Stimulated activated CD8-positive, alpha-beta memory T cell treated with anti-CD3 and anti-CD28 coated beads, Interleukin-15, amount 100 ng/mL, for 24 hours (primary cell): Measurements from ENCODE around the gene FSTL5.
"Not testable (repeated sequence)": the region's sequence is repeated elsewhere in the genome, so short reads cannot be mapped to it uniquely, and the experiment has no call there.

Experiments used
- DNase-seq: peaks from one replicate; pipeline ENCODE4 v3.0.0-alpha.2; 2020; ENCODE audit warnings: low read depth

Gene FSTL5

DNA sequence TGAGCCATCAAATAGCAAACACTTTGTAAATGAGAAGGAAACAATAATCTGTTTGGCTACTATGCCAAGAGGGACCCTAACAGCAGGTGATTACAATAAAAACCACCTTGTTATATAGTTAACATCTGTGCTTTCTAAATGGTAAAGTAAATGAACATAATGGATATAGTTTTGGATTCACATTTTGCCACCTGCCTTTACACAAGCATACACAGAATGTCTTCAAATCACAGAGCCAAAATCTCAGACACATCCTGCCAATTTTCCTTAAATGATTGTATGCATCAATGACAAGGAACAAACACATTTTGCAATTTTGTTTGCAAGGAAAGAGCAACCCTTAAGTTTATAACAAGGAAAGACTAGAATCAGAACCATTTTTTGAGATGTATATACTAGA is 334.2 kb downstream of the FSTL5 start:
- DNase-seq, result no peak

DNA sequence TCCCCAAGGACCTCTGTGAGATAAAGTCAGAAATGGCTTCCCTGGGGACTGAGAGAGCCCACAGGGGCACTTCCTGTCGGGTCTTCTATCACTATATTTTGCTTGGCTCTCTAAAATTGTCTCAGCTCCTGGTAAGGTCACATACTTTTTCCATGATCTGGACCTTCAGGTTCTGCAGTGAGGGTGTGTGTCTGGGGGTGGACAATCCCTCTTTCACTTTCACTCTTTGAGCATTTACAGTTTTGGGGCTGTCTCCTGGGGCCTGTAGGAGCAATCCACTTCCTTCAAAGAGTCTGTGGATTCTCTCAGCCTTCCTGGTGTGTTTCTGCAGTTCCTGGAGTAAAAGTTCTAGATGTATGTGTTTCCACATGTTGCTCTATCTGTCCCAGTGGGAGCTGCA is 335.7 kb downstream of the FSTL5 start:
- no peak for DNase-seq

DNA sequence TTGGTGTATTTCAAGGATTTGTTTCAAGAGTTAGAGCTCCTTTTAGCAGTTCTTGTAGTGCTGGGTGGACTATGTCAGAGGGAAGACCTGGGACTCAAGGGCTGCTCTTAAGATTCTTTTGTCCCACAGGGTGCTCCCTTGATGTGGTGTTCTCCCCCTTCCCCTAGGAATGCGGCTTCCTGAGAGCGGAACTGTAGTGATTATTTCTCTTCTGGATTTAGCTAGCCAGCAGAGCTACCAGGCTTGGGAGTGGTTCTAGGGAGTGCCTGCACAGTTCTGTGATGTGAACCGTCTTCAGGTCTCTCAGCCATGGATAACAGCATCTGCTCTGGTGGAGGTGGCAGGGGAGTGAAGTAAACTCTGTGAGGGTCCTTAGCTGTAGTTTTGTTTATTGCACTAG is 336.8 kb downstream of the FSTL5 start:
- DNase-seq, result no peak

DNA sequence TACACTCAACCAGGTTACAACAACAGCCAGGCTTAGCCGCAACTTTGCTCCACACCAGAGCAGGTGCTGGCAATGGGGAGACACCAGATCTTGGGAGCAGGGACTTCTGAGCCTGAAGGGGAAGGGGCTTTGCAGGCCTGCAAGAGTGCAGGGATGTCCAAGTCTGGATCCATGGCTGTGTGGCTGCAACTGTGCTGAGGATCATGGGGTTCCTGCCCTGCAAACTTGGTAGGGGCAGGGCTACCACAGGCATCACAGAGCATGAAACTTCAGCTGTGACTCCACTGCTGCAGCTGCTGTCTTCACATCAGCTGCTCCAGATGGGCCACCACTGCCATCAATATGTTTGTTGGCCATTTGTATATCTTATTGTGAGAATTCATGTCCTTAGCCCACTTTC is 340.4 kb downstream of the FSTL5 start:
- DNase-seq, result no peak

DNA sequence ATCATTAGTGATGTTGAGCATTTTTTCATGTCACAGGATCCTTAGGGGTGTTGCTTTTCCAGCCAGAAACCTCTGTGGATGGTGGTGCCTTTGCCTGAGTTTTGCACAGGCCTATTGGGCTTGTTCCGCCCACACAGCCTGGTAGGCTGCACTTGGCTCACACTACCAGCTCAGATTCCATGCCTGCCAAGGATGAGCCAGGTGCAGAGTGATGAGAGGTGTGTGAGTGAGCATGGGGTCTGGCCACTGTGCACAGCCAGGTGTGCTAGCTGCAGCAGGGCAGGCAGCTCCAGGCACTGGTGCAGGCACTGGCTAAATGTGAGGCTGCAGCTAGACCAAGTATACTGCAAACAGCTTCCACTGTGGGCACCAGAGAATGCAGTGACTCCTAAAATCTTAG is 341.6 kb downstream of the FSTL5 start:
- DNase-seq, result no peak

DNA sequence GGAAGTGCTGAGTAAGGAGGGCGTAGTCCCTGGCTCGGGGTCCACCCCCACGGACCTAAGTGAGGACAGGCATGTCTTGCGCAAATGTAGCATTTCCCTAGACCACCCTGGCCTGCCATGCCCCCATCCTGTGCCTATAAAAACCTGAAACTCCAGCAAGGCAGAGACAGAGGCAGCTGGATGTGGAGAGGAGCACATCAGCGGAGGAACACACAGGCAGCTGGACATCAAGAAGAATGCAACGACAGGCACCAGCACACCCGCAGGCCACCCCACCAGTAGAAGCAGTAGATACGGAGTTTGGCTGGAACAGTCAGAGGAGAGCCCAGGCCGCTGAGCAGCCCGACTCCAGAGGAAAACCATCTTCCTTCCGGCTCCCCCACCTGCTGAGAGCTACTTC is 345.9 kb downstream of the FSTL5 start:
- no peak for DNase-seq

DNA sequence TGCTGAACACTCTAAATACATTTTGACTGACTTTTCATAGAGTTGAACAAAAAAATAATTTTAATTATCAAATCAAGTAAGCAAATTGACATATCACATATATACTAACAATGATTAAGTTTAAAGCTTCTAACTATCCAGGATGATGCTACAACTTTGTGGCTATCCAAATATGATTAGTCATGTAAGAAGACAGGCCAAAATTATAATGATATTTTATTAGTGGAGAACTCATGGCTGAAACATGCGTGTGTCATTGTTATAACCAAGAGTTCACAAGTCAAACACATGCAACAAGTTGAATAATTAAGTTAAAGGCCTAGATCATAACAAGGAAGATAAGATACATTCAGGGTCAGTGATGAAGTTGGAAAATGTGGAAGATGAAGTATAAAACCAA is 346.8 kb downstream of the FSTL5 start:
- no peak for DNase-seq

DNA sequence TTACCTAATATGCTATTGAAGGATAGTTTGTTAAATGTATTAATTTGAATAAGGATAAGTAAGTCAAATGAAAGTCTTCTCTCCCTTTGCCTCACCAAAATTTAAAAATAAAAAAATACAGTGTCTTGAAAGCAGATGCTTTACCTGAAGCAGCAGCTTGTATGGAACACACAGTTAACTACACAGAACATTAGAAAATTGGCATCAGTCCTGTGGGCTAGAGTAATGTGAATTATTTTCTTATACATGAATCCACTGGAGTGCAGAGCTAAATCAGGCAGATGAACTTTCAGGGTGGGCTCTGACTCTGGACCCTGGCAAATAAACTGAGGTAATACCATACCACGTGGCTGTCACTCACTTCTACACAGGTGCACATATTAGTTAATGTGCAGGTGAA is 348.0 kb downstream of the FSTL5 start:
- no peak for DNase-seq

DNA sequence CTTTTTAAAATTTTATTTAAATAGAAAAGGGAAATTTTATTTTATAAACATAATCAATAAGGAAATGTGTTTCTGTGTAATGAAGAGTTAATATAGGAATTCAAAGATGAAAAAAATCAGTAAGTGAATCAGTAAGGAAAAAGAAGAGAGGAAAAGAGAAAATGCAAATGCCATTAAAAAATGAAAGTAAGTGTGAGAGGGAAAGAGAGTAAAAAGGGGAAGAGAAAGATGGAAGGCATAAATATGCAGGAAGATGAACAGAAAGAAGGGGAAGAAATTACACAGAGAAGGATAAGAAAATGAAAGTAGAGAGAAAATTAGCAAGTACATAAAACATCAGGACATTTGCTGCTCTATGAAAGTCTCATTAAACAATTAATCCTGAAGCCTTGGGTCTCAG is 349.9 kb downstream of the FSTL5 start:
- no peak for DNase-seq

DNA sequence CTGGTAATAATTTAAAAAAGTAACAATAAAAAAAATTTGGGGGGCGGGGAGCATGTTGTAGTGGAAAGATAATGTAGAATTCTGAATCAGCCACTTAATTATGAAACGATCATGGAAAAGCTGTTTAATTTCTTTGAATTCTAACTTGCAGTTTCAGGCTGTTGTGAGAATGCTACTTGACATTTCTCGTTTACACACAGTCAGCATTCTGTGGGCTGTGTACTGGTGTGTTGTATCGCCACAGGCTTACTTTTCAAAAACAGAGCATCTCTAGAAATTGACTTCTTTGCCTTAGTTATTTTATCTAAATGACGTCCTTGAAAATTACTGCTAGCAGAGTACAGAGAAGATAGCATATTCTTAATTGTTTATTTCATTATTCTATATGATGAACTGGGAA is 350.4 kb downstream of the FSTL5 start:
- no peak for DNase-seq

DNA sequence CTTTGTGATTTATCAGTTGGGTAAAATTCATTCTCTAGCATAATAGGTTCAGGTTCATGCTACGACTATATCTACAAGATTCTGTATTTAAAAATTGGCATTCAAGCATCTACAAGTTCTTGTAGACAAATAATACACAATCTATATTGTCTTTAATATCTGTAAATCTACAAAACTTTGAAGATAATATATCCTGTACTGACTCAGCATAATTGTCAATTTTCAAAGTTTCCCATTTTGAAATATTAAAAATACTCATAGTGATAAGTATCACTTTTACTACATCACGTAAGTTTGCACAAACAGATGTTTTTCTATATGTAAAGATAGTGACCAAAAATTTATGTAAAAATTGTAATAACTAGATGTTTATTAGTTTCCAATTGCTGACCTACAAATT is 360.6 kb downstream of the FSTL5 start:
- no peak for DNase-seq

DNA sequence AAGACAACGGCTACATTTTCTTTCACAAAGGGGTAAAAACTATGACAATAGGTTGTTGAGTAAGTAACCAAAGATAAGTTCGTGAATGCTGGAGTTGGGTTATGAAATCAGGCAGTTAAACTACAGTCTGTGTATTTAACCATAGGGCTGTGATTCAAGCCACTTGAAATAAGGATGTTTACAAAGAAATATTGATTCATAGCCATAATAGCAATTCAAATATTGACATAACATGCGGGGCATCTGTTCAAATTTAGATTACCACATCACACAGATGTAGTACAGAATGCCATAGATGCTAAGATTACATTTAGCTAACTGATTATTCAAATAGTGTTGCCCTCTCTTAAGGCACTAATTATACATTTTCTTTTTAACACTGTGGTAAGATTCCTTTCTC is 364.1 kb downstream of the FSTL5 start:
- no peak for DNase-seq

DNA sequence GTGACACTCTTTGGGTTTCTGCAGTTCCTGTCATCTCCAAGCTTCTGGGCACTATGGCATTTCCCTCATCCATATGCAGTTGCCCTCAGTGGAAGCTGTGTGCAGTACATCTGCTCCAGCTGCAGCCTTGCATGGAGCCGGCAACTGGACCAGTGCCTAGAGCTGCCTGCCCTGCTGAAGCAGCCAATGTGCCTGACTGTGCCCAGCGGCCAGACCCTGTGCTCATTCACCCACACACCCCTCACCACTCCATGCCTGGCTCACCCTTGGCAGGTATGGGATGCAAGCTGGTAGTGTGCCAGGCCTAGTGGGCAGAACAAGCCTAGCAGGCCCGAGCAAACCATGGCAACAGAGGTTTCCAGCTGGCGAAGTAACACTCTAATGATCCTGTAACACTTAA is 370.8 kb downstream of the FSTL5 start:
- no peak for DNase-seq

DNA sequence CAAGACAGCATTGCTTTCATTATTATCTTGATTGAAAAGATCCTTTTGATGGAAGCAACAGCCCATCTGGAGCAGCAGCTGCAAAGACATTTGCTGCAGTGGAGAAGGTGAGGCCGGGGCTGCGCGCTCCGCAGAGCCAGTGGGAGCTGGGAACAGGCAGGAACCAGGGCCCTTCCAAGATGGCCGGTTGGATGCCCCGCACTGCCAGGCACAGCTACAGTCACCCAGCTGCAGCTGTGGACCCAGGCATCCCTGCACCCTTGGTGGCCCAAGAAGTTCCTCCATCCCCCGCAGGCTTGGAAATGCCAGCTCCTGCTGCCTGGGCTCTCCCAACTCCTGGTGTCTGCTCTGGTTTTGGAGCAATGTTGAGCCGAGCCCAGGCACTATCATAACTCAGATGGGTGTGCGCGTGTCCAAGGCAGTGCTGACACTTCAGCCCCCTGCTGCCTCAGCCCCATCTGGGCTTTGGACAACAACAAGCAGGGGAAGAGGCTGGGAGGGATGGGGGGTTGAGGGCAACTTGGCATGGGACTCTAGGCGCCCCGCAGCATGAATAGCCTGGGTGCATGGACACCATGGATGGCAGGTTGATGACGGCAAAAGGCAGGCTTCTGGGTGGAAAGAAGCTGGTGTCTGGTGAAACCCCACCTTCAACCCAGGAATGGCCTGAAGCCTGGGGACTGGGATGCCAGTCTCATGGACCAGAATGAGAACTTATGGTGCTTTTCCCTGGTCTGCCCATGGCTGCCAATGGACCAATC is 371.8 kb downstream of the FSTL5 start:
- no peak for DNase-seq

DNA sequence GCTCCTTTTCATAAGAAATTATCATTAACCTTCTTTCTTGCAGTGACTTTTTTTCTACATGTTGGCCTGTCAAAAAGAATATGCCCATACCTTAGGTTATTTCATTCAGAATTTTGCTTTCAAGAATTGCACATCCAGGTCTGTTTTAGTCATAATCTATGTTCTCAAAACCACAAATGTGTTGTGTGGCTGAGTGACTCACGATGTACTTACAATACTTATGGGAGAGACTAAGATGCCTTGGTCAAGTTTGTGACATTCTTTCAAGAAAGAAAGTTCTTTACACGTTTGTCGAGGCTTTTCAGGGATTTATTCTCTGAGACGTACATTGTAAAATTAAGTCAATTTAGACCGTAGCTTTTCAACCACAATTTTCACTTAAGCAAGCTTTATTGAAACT is 396.7 kb downstream of the FSTL5 start:
- no peak for DNase-seq

DNA sequence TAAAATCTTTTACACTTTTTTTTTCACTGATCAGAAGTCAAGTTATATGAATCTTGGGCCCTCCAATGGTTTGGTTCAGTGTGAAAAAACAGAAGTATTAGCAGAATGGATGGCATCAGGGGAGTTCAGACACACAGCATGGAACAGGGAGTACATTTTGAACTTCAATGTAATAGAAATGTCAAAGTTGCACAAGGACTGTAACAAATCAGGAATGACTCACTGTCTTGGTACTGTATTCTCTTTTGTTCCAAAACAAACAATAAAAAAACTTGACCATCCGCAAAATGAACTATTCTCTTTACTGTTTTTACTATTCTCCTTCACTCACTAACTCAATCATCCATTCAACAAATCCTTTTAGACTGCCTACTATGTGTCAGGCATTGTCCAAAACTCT is 401.0 kb downstream of the FSTL5 start:
- DNase-seq, result no peak

DNA sequence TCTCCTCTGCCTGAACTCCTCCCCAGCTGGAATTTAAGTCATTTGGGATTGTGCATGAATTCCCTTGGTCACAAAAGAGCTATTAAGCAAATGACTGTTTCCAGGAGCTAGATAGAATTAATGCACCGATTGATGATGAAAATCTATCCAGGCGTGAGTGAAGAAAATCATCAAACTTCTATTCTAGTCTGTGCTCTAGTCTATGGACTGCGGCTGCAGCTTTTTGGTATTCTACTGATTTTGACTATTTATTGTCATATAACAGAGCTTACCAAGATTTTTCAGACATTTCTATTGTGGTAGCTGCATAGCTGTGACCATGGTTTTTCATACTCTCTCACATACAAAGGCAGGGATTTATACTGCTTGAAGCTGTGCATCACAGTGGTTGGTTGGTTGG is 403.8 kb downstream of the FSTL5 start:
- DNase-seq, result no peak

DNA sequence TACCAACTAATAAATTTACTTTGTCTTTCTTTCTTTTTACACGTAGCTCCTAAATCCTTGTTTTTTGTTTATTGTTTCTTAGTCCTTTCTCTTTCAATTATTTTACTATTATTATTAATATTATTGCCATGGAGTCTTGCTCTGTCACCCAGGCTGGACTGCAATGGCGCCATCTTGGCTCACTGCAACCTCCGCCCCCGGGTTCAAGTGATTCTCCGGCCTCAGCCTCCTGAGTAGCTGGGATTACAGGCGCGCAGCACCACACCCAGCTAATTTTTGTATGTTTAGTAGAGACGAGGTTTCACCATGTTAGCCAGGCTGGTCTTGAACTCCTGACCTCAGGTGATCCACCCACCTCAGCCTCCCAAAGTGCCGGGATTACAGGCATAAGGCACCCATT is 405.4 kb downstream of the FSTL5 start:
- DNase-seq, result not testable (repeated sequence)

DNA sequence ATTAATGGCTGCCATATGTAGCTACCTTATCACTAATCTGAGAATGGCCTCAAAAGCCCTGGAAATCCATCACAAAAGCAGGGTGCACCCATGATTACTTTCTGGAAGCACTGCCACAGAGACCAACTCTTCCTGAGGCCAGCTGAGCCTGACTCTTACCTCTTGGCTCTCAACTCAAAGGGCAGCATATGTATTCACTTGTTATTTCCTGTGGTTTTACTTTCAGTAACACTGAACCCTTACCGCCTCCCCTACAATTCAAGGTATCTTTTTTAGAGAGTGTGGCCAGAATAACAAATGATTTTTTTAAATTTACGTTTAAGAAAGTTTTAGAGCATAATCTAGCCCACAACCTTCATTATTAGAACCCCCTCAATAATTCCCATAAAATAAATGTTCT is 434.9 kb downstream of the FSTL5 start:
- DNase-seq, result no peak

DNA sequence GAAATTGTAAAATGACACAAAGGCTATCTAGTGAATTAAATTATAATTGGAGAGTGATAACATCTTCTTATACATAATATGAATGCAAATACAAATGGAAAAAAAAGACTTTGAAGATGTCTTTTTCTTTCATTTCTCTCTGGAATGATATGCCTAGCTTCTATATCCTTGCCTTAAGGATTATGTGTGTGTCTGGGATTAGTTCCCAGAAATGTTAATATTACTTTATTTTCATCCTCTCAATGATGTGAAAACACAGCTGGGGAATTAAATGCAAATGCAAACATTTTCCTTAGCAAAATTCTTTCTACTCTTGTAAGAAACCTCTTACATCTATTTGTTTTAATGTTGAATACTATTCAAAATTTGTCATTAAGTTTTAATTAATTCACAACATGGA is 441.9 kb downstream of the FSTL5 start:
- DNase-seq, result no peak

DNA sequence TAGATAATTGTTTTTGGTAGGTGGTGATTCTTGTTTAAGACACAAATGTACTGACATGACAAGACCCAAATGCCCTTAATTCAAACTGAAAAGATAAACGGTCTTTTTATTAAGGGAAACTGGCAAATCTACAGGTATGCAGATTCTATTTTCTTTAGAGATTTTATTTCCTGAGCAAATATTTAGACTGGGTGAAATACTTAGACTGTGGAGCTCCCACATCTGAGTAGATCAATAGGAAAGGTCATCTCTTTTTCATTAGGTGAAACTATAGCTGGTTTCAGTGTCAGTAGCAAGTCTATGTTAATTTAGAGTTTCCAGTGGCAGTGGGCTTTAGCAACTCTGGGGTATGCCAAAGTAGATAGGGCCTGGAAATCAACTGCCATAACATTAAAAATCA is 446.7 kb downstream of the FSTL5 start:
- DNase-seq, result no peak

DNA sequence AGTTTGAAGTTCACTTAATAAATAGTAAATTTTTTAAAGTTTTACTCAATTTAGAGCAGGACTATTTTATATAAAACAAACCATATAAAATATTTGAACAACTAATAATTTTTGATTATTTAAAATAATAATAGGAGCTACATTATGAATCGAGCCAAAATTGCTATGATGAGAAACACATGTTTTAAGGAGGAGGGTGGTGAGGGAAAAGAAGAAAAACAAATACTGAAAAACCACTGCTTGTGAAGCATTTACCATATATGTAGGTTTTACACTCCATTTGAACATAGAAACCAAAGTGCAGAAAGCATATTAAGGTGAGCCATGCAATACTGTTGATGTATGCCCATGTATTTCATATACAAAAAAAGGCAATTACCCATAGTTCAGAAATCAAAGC is 448.9 kb downstream of the FSTL5 start:
- DNase-seq, result no peak

DNA sequence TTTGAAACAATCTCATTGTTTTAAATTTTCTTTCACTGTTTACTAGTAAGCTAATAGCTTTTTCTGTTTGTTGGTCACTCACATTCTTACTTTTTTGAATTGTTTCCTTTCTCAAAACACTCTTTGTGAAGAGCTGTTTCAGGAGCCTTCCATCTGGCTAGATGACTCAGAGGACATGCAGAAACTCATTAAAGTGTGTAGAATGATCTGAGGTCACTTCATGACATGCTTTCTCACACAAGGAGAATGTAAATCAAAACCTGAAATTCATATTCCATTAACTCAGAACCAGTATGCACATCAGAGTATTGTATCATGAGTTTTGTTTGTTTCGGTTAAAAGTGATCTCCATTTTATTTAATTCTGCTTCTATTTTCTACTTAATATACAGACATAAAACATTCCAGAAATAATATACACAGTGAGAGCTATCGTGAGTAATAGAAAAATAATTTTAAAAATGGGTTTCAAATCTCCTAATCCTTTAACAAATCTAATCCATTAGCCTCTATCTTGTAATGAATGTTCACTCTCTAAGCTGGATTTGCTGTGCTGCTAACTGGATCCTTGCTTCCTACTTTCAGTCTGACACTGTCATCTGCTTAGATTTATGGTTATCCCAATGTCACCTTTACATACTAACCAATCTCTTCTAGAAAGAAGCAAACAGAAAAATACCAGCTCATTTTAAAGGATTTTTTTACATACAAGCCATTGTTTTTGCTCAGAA is 449.6 kb downstream of the FSTL5 start:
- DNase-seq, result no peak

DNA sequence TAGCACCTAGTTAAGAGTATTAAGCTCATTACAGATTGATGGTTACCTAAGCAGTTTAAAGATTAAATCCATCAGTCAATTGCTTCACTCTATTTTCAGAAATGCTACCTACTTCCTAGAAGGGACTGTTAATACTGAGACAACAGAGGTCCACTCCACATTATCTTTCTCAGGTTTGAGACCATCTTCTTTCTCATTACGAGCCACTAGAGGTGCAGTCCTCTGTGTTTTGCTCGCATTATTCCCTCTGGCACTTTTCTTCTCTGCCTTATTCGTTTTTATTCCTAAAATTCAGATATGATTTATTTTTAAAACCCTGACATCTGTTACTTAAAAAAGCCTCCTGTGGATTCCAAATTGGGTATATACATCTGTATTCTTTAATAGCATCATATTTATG is 459.1 kb downstream of the FSTL5 start:
- no peak for DNase-seq
